ENCODE results near the gene LOXL1. TPM values are rescaled to one million over a fixed set of nuclear protein-coding genes. Genes with fewer than 3 reads are reported as not detected.

Gene LOXL1
- polyA plus RNA-seq, 1 donor (not counting 4 experiments of a cell fraction or from before 2014, with no cell fraction given): 8.8 TPM

- Histone ChIP-seq H3K9ac (ENCODE audit: control insufficient read depth, extremely low read depth, insufficient read depth, low read length) (no peak overlapping the region), H3K9me1 (ENCODE audit: control insufficient read depth, extremely low read depth, insufficient read depth, low read length) (no peaks in the 10 kb centered on the region), H3K4me3 (ENCODE audit: control insufficient read depth in 2 of 3, extremely low read depth in 1 of 3, insufficient read depth in 2 of 3, low read depth in 1 of 3, low read length in 3 of 3) (no peak overlapping the region), H4K20me1 (ENCODE audit: control insufficient read depth, extremely low read depth, insufficient read depth, low read length) (peaks cover 2% of the 10 kb centered on the region), H3K9me3 (ENCODE audit: control insufficient read depth, low read depth, low read length) (no peaks in the 10 kb centered on the region), H3K4me1 (ENCODE audit: control insufficient read depth, extremely low read depth, insufficient read depth, low read length) (no peaks in the 10 kb centered on the region), H2AFZ (ENCODE audit: control insufficient read depth, low read length) (no peak overlapping the region), H3K4me2 (ENCODE audit: control insufficient read depth, extremely low read depth, insufficient read depth, low read depth, low read length) (no peak overlapping the region), H3K27me3 (ENCODE audit: control insufficient read depth, extremely low read depth, insufficient read depth, low read length) (peaks cover 25% of the 10 kb centered on the region), H3K27ac (ENCODE audit: control insufficient read depth, insufficient read depth, low read length) (no peak overlapping the region), H3K79me2 (ENCODE audit: control insufficient read depth, insufficient read depth, low read length) (no peaks in the 10 kb centered on the region), H3K36me3 (ENCODE audit: control insufficient read depth in 2 of 2, extremely low read depth in 1 of 2, insufficient read depth in 2 of 2, low read length in 2 of 2) (no peaks in the 10 kb centered on the region)
- TF ChIP-seq EZH2 (IDR thresholded peaks at IDR 0.05; ENCODE audit: low read length): no peak
- no peak for TF ChIP-seq CTCF (optimal IDR thresholded peaks at IDR 0.05 in 1 of 3, IDR thresholded peaks at IDR 0.05 in 1 of 3, conservative IDR thresholded peaks at IDR 0.05 in 1 of 3; ENCODE audit: extremely low read depth in 1 of 3, insufficient read depth in 2 of 3, low read length in 3 of 3)
- FAIRE-seq (no peak), DNase-seq (ENCODE audit: low read depth, low spot score) (no peak)
- dilution Hi-C loops (cut with MboI; ENCODE audit: extremely low pct_ligation_motif_present, low sequenced_read_pairs): no loop called here
These were observed 39.4 kb upstream of the LOXL1 start for GRCh38 chr15:73886717-73887345.

- Histone ChIP-seq H3K9me3 (ENCODE audit: control insufficient read depth, low read depth, low read length) (no peaks in the 10 kb centered on the region), H3K9me1 (ENCODE audit: control insufficient read depth, extremely low read depth, insufficient read depth, low read length) (no peaks in the 10 kb centered on the region), H3K27me3 (ENCODE audit: control insufficient read depth, extremely low read depth, insufficient read depth, low read length) (peaks cover 25% of the 10 kb centered on the region), H3K4me1 (ENCODE audit: control insufficient read depth, extremely low read depth, insufficient read depth, low read length) (no peaks in the 10 kb centered on the region), H3K4me2 (ENCODE audit: control insufficient read depth, extremely low read depth, insufficient read depth, low read depth, low read length) (no peak overlapping the region), H3K36me3 (ENCODE audit: control insufficient read depth in 2 of 2, extremely low read depth in 1 of 2, insufficient read depth in 2 of 2, low read length in 2 of 2) (no peaks in the 10 kb centered on the region), H3K9ac (ENCODE audit: control insufficient read depth, extremely low read depth, insufficient read depth, low read length) (no peak overlapping the region), H2AFZ (ENCODE audit: control insufficient read depth, low read length) (no peak overlapping the region), H3K4me3 (ENCODE audit: control insufficient read depth in 2 of 3, extremely low read depth in 1 of 3, insufficient read depth in 2 of 3, low read depth in 1 of 3, low read length in 3 of 3) (no peak overlapping the region), H3K27ac (ENCODE audit: control insufficient read depth, insufficient read depth, low read length) (no peak overlapping the region), H3K79me2 (ENCODE audit: control insufficient read depth, insufficient read depth, low read length) (no peaks in the 10 kb centered on the region), H4K20me1 (ENCODE audit: control insufficient read depth, extremely low read depth, insufficient read depth, low read length) (peaks cover 2% of the 10 kb centered on the region)
- no peak for FAIRE-seq
- DNase-seq (ENCODE audit: low read depth, low spot score): no peak
- dilution Hi-C loops (cut with MboI; ENCODE audit: extremely low pct_ligation_motif_present, low sequenced_read_pairs): no loop called here
- TF ChIP-seq EZH2 (IDR thresholded peaks at IDR 0.05; ENCODE audit: low read length) (no peak), CTCF (optimal IDR thresholded peaks at IDR 0.05 in 1 of 3, IDR thresholded peaks at IDR 0.05 in 1 of 3, conservative IDR thresholded peaks at IDR 0.05 in 1 of 3; ENCODE audit: extremely low read depth in 1 of 3, insufficient read depth in 2 of 3, low read length in 3 of 3) (no peak)
These were observed 38.8 kb upstream of the LOXL1 start for GRCh38 chr15:73887481-73887880.

All from keratinocyte (primary cell).